Heart left ventricle (tissue), 16 donors: ENCODE measurements around the gene BNC2. TPM values are rescaled to one million over a fixed set of nuclear protein-coding genes. Genes with fewer than 3 reads are reported as not detected.
"Not testable (repeated sequence)": the region's sequence is repeated elsewhere in the genome, so short reads cannot be mapped to it uniquely, and the experiment has no call there.

Experiments used
- ATAC-seq, 4 donors: fragments of 200-7000 bp; cut with Tn5 transposase; one replicate each; pipeline ENCODE4 v1.9.1; 2020 to 2022; ENCODE audit warnings: moderate library complexity in 4 of 4, mild to moderate bottlenecking in 3 of 4, moderate number of reproducible peaks in 1 of 4
- DNase-seq, 5 donors: peaks; one replicate each; pipeline ENCODE4 v3.0.0-alpha.2; 2020
- H3K27ac ChIP-seq, 12 donors: fragments of 200-600 bp; sonication (generic) in 4 of 12; one replicate each; pipeline versions ENCODE4 v1.5.0 to v1.8.0; 2016 to 2022; ENCODE audit warnings: mild to moderate bottlenecking in 2 of 12
- H3K27me3 ChIP-seq, 9 donors: fragments of 200-600 bp; sonication (generic) in 2 of 9; one replicate each; pipeline versions ENCODE4 v1.5.1 to v1.8.0; 2016 to 2022; ENCODE audit warnings: mild to moderate bottlenecking in 3 of 9
- H3K36me3 ChIP-seq, 9 donors: fragments of 200-600 bp; sonication (generic) in 2 of 9; one replicate each; pipeline versions ENCODE4 v1.5.0 to v1.8.0; 2018 to 2022; ENCODE audit warnings: mild to moderate bottlenecking in 2 of 9
- H3K4me1 ChIP-seq, 12 donors: fragments of 200-600 bp; sonication (generic) in 4 of 12; one replicate each; pipeline versions ENCODE4 v1.5.0 to v1.8.0; 2016 to 2022; ENCODE audit warnings: mild to moderate bottlenecking in 3 of 12
- H3K4me3 ChIP-seq, 12 donors: fragments of 200-600 bp; sonication (generic) in 4 of 12; one replicate each; pipeline versions ENCODE4 v1.5.0 to v1.8.0; 2017 to 2022; ENCODE audit warnings: mild to moderate bottlenecking in 9 of 12, moderate library complexity in 4 of 12
- H3K9me3 ChIP-seq, 12 donors: fragments of 200-600 bp; sonication (generic) in 4 of 12; one replicate each; pipeline versions ENCODE4 v1.5.0 to v1.8.0; 2016 to 2022; ENCODE audit warnings: mild to moderate bottlenecking in 1 of 12
- POLR2A ChIP-seq, 2 donors: fragments of 450-650 bp; IDR thresholded peaks; one replicate each; pipeline ENCODE4 v1.6.1; 2017; ENCODE audit warnings: antibody characterized with exemption in 2 of 2, mild to moderate bottlenecking in 2 of 2, moderate library complexity in 2 of 2
- WGBS, 4 donors: extraction: QIAGEN DNeasy Blood & Tissue Kit in 2 of 4; methylation state at CpG; one replicate each; pipeline versions ENCODE4 v1.1.5 to v1.1.7; 2013 to 2018; 5-methylcytosine and 5-hydroxymethylcytosine counted together
- intact Hi-C, 10 donors: fragments of 100-400 bp; cut with DNase I; formaldehyde crosslinking; loops; one replicate each; pipeline versions ENCODE4 v1.11.1 to v1.14.2; 2022
- polyA plus RNA-seq, 2 donors: library from polyadenylated mRNA; stranded (reverse); fragments of 200-250 nt; gene quantifications; one replicate each; pipeline ENCODE4 v1.2.3, GENCODE V29; 2013
- total RNA-seq, 9 donors: library from RNA; depleted of rRNA in 2 of 9; stranded (reverse); fragments of >200 nt in 2 of 9; fragmentation: NEBNext Ultra II Directional in 3 of 9; extraction: Animal tissue kit (Norgen Biotek cat#: 25700) in 3 of 9; gene quantifications; one replicate each; pipeline versions ENCODE4 v1.1.0 to v1.2.4, GENCODE V29; 2016 to 2023
- TF ChIP-seq, protein P1 (sequence below), 12 donors: fragments of 200-600 bp; sonication (generic) in 4 of 12; IDR thresholded peaks; one replicate each; pipeline versions ENCODE4 v1.5.0 to v1.8.0; 2018 to 2022; ENCODE audit warnings: antibody characterized with exemption in 12 of 12, mild to moderate bottlenecking in 5 of 12
- donor health status: ischemic (EF 13 %, LVEDD 7.1; RV severe dilation, severe dysfunction).
- donor health status: healthy with polysubstance abuse.
- donor health status: DM: no; HTN: yes; CAD: no.
- donor health status: DM: no; HTN: no; CAD: no.
- donor health status: ischemic (EF 25% LVEDD 6.9; RV normal size, moderate dysfunction).
- donor health status: ischemic (EF 25% LVEDD 5.7; RV mildly dilated, moderate dysfunction).
- donor health status: healthy.
- donor health status: DM: yes; HTN: yes; CAD: no.
- donor health status: ischemic (EF 35%, LVEDD 5.7; RV mildly dilated, moderate dysfunction).
- donor health status: nonischemic (EF 11% LVEDD 7.7; RV severe dilation, severe dysfunction).
- donor health status: DM: yes; HTN: yes; CAD: no.
- donor health status: PGD.
- donor health status: ischemic (EF 29% LVEDD 5.4; RV normal size, mild dysfunction).
- donor health status: nonischemic (EF 23%, LVEDD 6.1; RV moderate dilation, normal function).

The BNC2 gene
- total and polyA plus RNA-seq, 11 donors, result 0.38 to 27.1 (median 3.8) TPM

DNA sequence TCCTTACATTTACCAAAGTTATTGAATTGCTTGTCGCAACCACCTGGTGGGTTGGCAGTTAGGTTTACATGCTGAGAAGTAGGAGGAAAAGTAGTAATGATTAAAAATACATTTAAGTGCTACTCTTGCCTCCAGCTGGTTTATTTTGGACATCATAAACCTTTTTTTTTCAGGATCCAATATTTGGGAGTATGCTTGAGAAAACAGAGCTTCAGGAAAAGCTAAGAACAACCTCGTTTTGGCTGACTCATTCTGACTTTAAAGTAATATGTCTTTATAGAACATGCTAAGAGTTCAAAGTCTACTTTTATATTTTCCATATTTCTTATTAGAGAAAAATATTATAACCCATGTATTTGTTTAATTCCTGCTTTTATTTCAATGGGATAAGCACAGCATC lies 41.7 kb upstream of the BNC2 start:
- H3K27me3 ChIP-seq, result no peaks in the 10 kb centered on the region
- ATAC-seq, result no peak
- 61 to 66% (median 63%) methylated on average over 2 of the region's 2 CpGs for WGBS, 4 donors

GRCh38 chr9:16908206-16908605 lies 37.7 kb upstream of the BNC2 start:
- H3K36me3 ChIP-seq, ATAC-seq, H3K27me3 ChIP-seq, intact Hi-C loops, H3K4me3 ChIP-seq, DNase-seq, H3K27ac ChIP-seq, H3K9me3 ChIP-seq, H3K4me1 ChIP-seq: not testable (repeated sequence)

More for the DNA sequence above, 41.7 kb upstream of the BNC2 start:
- Histone ChIP-seq H3K27ac (no peak overlapping the region), H3K4me3 (no peak overlapping the region), H3K9me3 (no peaks in the 10 kb centered on the region), H3K4me1 (no peaks in the 10 kb centered on the region), H3K36me3 (no peaks in the 10 kb centered on the region)
- no peak for DNase-seq
- TF ChIP-seq, protein P1, sequence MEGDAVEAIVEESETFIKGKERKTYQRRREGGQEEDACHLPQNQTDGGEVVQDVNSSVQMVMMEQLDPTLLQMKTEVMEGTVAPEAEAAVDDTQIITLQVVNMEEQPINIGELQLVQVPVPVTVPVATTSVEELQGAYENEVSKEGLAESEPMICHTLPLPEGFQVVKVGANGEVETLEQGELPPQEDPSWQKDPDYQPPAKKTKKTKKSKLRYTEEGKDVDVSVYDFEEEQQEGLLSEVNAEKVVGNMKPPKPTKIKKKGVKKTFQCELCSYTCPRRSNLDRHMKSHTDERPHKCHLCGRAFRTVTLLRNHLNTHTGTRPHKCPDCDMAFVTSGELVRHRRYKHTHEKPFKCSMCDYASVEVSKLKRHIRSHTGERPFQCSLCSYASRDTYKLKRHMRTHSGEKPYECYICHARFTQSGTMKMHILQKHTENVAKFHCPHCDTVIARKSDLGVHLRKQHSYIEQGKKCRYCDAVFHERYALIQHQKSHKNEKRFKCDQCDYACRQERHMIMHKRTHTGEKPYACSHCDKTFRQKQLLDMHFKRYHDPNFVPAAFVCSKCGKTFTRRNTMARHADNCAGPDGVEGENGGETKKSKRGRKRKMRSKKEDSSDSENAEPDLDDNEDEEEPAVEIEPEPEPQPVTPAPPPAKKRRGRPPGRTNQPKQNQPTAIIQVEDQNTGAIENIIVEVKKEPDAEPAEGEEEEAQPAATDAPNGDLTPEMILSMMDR (IDR thresholded peaks at IDR 0.05), result no peak
- no peak for TF ChIP-seq POLR2A (IDR thresholded peaks at IDR 0.05)
- intact Hi-C loops, result no loop called here

GRCh38 chr9:16904655-16905054 lies 34.2 kb upstream of the BNC2 start:
- intact Hi-C loops, result no loop called here
- H3K27me3 ChIP-seq, result no peaks in the 10 kb centered on the region
- H3K27ac ChIP-seq, result no peak overlapping the region
- H3K9me3 ChIP-seq, result no peaks in the 10 kb centered on the region
- H3K4me1 ChIP-seq, result no peaks in the 10 kb centered on the region
- ATAC-seq, result no peak
- H3K4me3 ChIP-seq, result no peak overlapping the region
- no peaks in the 10 kb centered on the region for H3K36me3 ChIP-seq
- TF ChIP-seq, protein P1 (IDR thresholded peaks at IDR 0.05), result no peak
- no peak for TF ChIP-seq POLR2A (IDR thresholded peaks at IDR 0.05)
- 76 to 88% (median 87%) methylated on average over 4 of the region's 4 CpGs for WGBS, 4 donors
- DNase-seq, result no peak

GRCh38 chr9:16901590-16901989 lies 31.1 kb upstream of the BNC2 start:
- no peaks in the 10 kb centered on the region for H3K9me3 ChIP-seq
- no peaks in the 10 kb centered on the region for H3K27me3 ChIP-seq
- H3K27ac ChIP-seq, result no peak overlapping the region
- ATAC-seq (no peak), DNase-seq (no peak)
- no peaks in the 10 kb centered on the region for H3K36me3 ChIP-seq
- no peaks in the 10 kb centered on the region for H3K4me1 ChIP-seq
- no peak for TF ChIP-seq POLR2A (IDR thresholded peaks at IDR 0.05)
- WGBS, 4 donors, result 92 to 96% (median 94%) methylated on average over 2 of the region's 2 CpGs
- no peak overlapping the region for H3K4me3 ChIP-seq
- intact Hi-C loops, result no loop called here

DNA sequence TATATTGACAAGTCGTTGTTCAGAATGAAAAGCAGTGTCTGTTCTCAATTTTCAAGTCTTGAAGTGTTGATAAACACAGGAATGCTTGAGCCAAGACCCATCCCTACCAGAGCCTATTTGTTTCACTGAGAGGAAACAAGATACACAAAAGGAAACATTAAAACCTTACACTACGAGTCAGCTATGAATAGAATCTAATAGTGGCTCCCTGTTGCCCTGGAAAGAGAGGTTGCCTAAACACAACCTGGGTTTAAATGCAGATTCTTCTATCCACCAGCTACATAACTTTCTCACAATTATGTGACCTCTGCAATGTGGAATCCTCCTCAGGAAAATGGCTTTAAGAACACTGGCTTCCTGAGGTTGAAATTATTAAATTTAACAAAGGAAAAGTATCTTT lies 29.1 kb upstream of the BNC2 start:
- WGBS, 4 donors, result 12 to 20% (median 18%) methylated on average over 2 of the region's 2 CpGs
- TF ChIP-seq, protein P1 (IDR thresholded peaks at IDR 0.05), result no peak
- no peak for TF ChIP-seq POLR2A (IDR thresholded peaks at IDR 0.05)

More for the DNA sequence above, 29.1 kb upstream of the BNC2 start:
- Histone ChIP-seq H3K4me3 (no peak overlapping the region), H3K27me3 (no peaks in the 10 kb centered on the region), H3K9me3 (no peaks in the 10 kb centered on the region), H3K27ac (no peak overlapping the region), H3K4me1 (no peaks in the 10 kb centered on the region), H3K36me3 (no peaks in the 10 kb centered on the region)
- DNase-seq, result no peak
- intact Hi-C loops, result no loop called here
- no peak for ATAC-seq
